Transverse colon (tissue), 4 donors: ENCODE data around the gene RSU1.

Experiments
- CTCF ChIP-seq, 5 experiments: fragments of 200-600 bp in 3 of 5; fragments of 450-650 bp in 2 of 5; sonication (generic) in 3 of 5; IDR thresholded peaks; 1 replicate in 2 of 5; 2 replicates in 3 of 5; pipeline ENCODE4 v1.5.1; 2016 to 2017; ENCODE audit warnings: antibody characterized with exemption in 5 of 5, inconsistent platforms in 3 of 5, mild to moderate bottlenecking in 2 of 5, moderate library complexity in 1 of 5
- EP300 ChIP-seq: sonication (generic); formaldehyde crosslinking; IDR thresholded peaks from one replicate; pipeline ENCODE4 v1.6.1; 2017; ENCODE audit warnings: antibody characterized with exemption, low read depth
- POLR2AphosphoS5 ChIP-seq, 3 donors: sonication (generic); formaldehyde crosslinking; IDR thresholded peaks; one replicate each; pipeline ENCODE4 v1.6.1; 2016; ENCODE audit warnings: antibody characterized with exemption in 3 of 3

- TF ChIP-seq CTCF (IDR thresholded peaks at IDR 0.05), result no peak
- TF ChIP-seq EP300, result no peak
- TF ChIP-seq POLR2AphosphoS5 (IDR thresholded peaks at IDR 0.05), result no peak
Observed at GRCh38 chr10:16716051-16716450, 101.2 kb downstream of the RSU1 start.
